K562 (cell line): Measurements from ENCODE around the gene POLR2L. TPM values are rescaled to one million over a fixed set of nuclear protein-coding genes. Genes with fewer than 3 reads are reported as not detected.

ENCODE experiments used
- ARHGAP35 ChIP-seq: fragments of 450-650 bp; IDR thresholded peaks from 2 replicates; pipeline ENCODE4 v1.6.1; 2018; ENCODE audit not compliant: partially characterized antibody
- BCLAF1 ChIP-seq, 2 experiments: fragments of 450-650 bp in 1 of 2; IDR thresholded peaks; 2 replicates each; pipeline ENCODE4 v1.6.1; 2011 to 2017; ENCODE audit warnings: low read depth in 2 of 2, antibody characterized with exemption in 1 of 2, borderline replicate concordance in 1 of 2, low read length in 1 of 2, mild to moderate bottlenecking in 1 of 2, mixed read lengths in 1 of 2; ENCODE audit not compliant: control insufficient read depth in 1 of 2
- CBFA2T2 ChIP-seq: fragments of 450-650 bp; conservative IDR thresholded peaks from 2 replicates; pipeline ENCODE4 v1.6.1; 2017; ENCODE audit warnings: mild to moderate bottlenecking
- CREM ChIP-seq: IDR thresholded peaks from 2 replicates; pipeline ENCODE4 v1.6.1; 2014; ENCODE audit warnings: antibody characterized with exemption, low read depth
- FOXP4 ChIP-seq: sonication (generic); formaldehyde crosslinking; IDR thresholded peaks from 2 replicates; pipeline ENCODE4 v1.8.0; 2022; ENCODE audit warnings: mild to moderate bottlenecking, missing genetic modification reagents, borderline replicate concordance
- HBP1 ChIP-seq: fragments of 450-650 bp; formaldehyde crosslinking; IDR thresholded peaks from 2 replicates; pipeline ENCODE4 v1.4.0; 2022; ENCODE audit warnings: missing genetic modification characterization
- KDM5B ChIP-seq: fragments of 200-600 bp; sonication (generic); IDR thresholded peaks from 2 replicates; pipeline ENCODE4 v1.6.1; 2012; ENCODE audit warnings: low read depth, mild to moderate bottlenecking, moderate library complexity, low read length, control low read depth, inconsistent platforms; ENCODE audit not compliant: insufficient replicate concordance
- LARP7 ChIP-seq: fragments of 450-650 bp; IDR thresholded peaks from 2 replicates; pipeline ENCODE4 v1.6.1; 2016
- PHF8 ChIP-seq: fragments of 200-600 bp; sonication (generic); IDR thresholded peaks from 2 replicates; pipeline ENCODE4 v1.6.1; 2012; ENCODE audit warnings: mixed run types, mild to moderate bottlenecking, inconsistent platforms, low read length, moderate library complexity, borderline replicate concordance
- POLR2G ChIP-seq: fragments of 200-400 bp; formaldehyde crosslinking; IDR thresholded peaks from 2 replicates; pipeline ENCODE4 v1.6.1; 2017; ENCODE audit warnings: low read depth, mild to moderate bottlenecking, antibody characterized with exemption, low read length, moderate library complexity
- RAD21 ChIP-seq, 2 experiments: fragments of 250-450 bp in 1 of 2; fragments of 450-650 bp in 1 of 2; sonication (Bioruptor Pico) in 1 of 2; formaldehyde crosslinking in 1 of 2; IDR thresholded peaks in 1 of 2; conservative IDR thresholded peaks in 1 of 2; 2 replicates each; pipeline versions ENCODE4 v1.4.0 to v1.8.0; 2020 to 2022; ENCODE audit warnings: mild to moderate bottlenecking in 2 of 2, moderate library complexity in 1 of 2
- SETDB1 ChIP-seq: IDR thresholded peaks from one replicate; pipeline ENCODE4 v1.6.1; 2012; ENCODE audit warnings: low read length, control low read depth, inconsistent platforms
- SIN3A ChIP-seq, 2 experiments: fragments of 150-350 bp in 1 of 2; IDR thresholded peaks; 2 replicates each; pipeline ENCODE4 v1.6.1; 2011 to 2016; ENCODE audit warnings: borderline replicate concordance in 2 of 2, low read depth in 2 of 2, low read length in 2 of 2, mild to moderate bottlenecking in 2 of 2, moderate library complexity in 2 of 2; ENCODE audit not compliant: control insufficient read depth in 1 of 2
- SIRT6 ChIP-seq: IDR thresholded peaks from one replicate; pipeline ENCODE4 v1.6.1; 2012; ENCODE audit warnings: low read depth, mild to moderate bottlenecking, control low read depth, inconsistent platforms, low read length, moderate library complexity
- ZNF398 ChIP-seq: fragments of 250-450 bp; sonication (Bioruptor Pico); IDR thresholded peaks from 2 replicates; pipeline ENCODE4 v1.8.0; 2021; ENCODE audit warnings: moderate library complexity, mild to moderate bottlenecking, inconsistent platforms
- ZNF511 ChIP-seq: sonication (generic); formaldehyde crosslinking; IDR thresholded peaks from 2 replicates; pipeline ENCODE4 v1.8.0; 2022; ENCODE audit warnings: mild to moderate bottlenecking, missing genetic modification reagents
- polyA plus RNA-seq, 8 experiments: library from polyadenylated mRNA; depleted of rRNA in 4 of 8; stranded (reverse) in 5 of 8; unstranded in 3 of 8; fragments of >200 nt; fragmentation: Nextera tagmentation in 2 of 8; fragmentation: Illumina TruSeq in 1 of 8; extraction: Ambion mirVana in 2 of 8; extraction: Trizol in 1 of 8; gene quantifications; 2 replicates each; pipeline versions ENCODE4 v1.2.1 to v1.2.3, GENCODE V29; 2011 to 2014; ENCODE audit warnings: inconsistent platforms in 1 of 8, missing spikeins in 1 of 8
- total RNA-seq, 7 experiments: library from RNA; depleted of rRNA in 6 of 7; stranded (reverse); fragments of >200 nt in 6 of 7; fragmentation: Illumina TruSeq in 2 of 7; extraction: Trizol in 2 of 7; gene quantifications; 2 replicates each; pipeline versions ENCODE4 v1.2.1 to v1.2.3, GENCODE V29; 2011 to 2021; ENCODE audit warnings: low replicate concordance in 1 of 7

The POLR2L gene
- total and polyA plus RNA-seq, 9 of the 15 experiments (the other 6 are each of a cell fraction or from before 2014, with no cell fraction given), result 38.3 to 688 (median 108) TPM

- TF ChIP-seq ZNF511 (CRISPR knock-in tag) (peak; percentile 25; the same call in 1 of the 2 replicates), HBP1 (CRISPR knock-in tag) (no peak), SETDB1 (no peak), LARP7 (no peak), FOXP4 (CRISPR knock-in tag) (0 out of 2 replicates have a peak, but pooled peaks have one; percentile 63), KDM5B (peak; percentile 22), BCLAF1 (IDR thresholded peaks at IDR 0.05; ENCODE audit: borderline replicate concordance in 1 of 2, control insufficient read depth in 1 of 2, low read depth in 2 of 2, low read length in 1 of 2) (no peak), ZNF398 (CRISPR knock-in tag) (no peak), SIRT6 (peak; percentile 51), CREM (peak; percentile 6; the same call in 1 of the 2 replicates), POLR2G (peak; percentile 45), CBFA2T2 (no peak), SIN3A (IDR thresholded peaks at IDR 0.05; ENCODE audit: borderline replicate concordance in 2 of 2, control insufficient read depth in 1 of 2, low read depth in 2 of 2, low read length in 2 of 2) (0 out of 4 replicates have a peak, but pooled peaks of 1 of the 2 experiments have one; percentile 17), PHF8 (no peak), ARHGAP35 (no peak), RAD21 (CRISPR knock-in tag; conservative IDR thresholded peaks at IDR 0.05 in 1 of 2, IDR thresholded peaks at IDR 0.05 in 1 of 2) (peak in 1 of 2 experiments; percentile 9; a peak in 1 of 4 replicates)
- TF ChIP-seq, all 486 proteins: peak for 14
These were observed 30.7 kb downstream of the POLR2L start (continued) for GRCh38 chr11:811446-812245.
